Thyroid gland (tissue), 4 donors: ENCODE results near the gene BTBD19. TPM values are rescaled to one million over a fixed set of nuclear protein-coding genes. Genes with fewer than 3 reads are reported as not detected.
"Not testable (repeated sequence)": the region's sequence is repeated elsewhere in the genome, so short reads cannot be mapped to it uniquely, and the experiment has no call there.

ENCODE experiments used
- DNase-seq, 2 donors: peaks; one replicate each; pipeline ENCODE4 v3.0.0-alpha.2; 2019
- H3K27ac ChIP-seq, 3 donors: fragments of 200-600 bp; sonication (generic); 1 replicate in 2 of 3; 2 replicates in 1 of 3; pipeline ENCODE4 v1.5.1; 2016 to 2019; ENCODE audit warnings: mild to moderate bottlenecking in 1 of 3, moderate library complexity in 1 of 3
- H3K27me3 ChIP-seq: fragments of 200-600 bp; sonication (generic); one replicate; pipeline ENCODE4 v1.5.1; 2019
- H3K36me3 ChIP-seq, 2 donors: fragments of 200-600 bp; sonication (generic); one replicate each; pipeline ENCODE4 v1.5.1; 2016 to 2019
- H3K4me1 ChIP-seq, 2 donors: fragments of 200-600 bp; sonication (generic); one replicate each; pipeline ENCODE4 v1.5.1; 2017 to 2019
- H3K4me3 ChIP-seq, 3 donors: fragments of 200-600 bp; sonication (generic); replicated peaks in 1 of 3; 1 replicate in 2 of 3; 2 replicates in 1 of 3; pipeline ENCODE4 v1.5.1; 2016; ENCODE audit warnings: mild to moderate bottlenecking in 1 of 3
- H3K9me3 ChIP-seq: fragments of 200-600 bp; sonication (generic); one replicate; pipeline ENCODE4 v1.5.1; 2017
- POLR2A ChIP-seq, 2 donors: fragments of 450-650 bp; IDR thresholded peaks; one replicate each; pipeline ENCODE4 v1.6.1; 2017; ENCODE audit warnings: antibody characterized with exemption in 2 of 2, mild to moderate bottlenecking in 2 of 2, moderate library complexity in 1 of 2
- WGBS, 2 donors: methylation state at CpG; one replicate each; pipeline ENCODE4 v1.1.5; 2017; 5-methylcytosine and 5-hydroxymethylcytosine counted together
- intact Hi-C: fragments of 100-400 bp; cut with DNase I; formaldehyde crosslinking; loops from one replicate; pipeline ENCODE4 v1.15.1; 2023
- total RNA-seq, 4 donors: library from RNA; depleted of rRNA; stranded (reverse); fragments of >200 nt; gene quantifications; one replicate each; pipeline ENCODE4 v1.2.3, GENCODE V29; 2016
- TF ChIP-seq, protein P1 (sequence below), 6 experiments: fragments of 200-600 bp in 3 of 6; fragments of 450-650 bp in 3 of 6; sonication (generic) in 3 of 6; IDR thresholded peaks; one replicate each; pipeline ENCODE4 v1.5.1; 2016 to 2019; ENCODE audit warnings: antibody characterized with exemption in 6 of 6, mild to moderate bottlenecking in 2 of 6, inconsistent platforms in 1 of 6, moderate library complexity in 1 of 6

The BTBD19 gene
- total RNA-seq, 4 donors from 2014 or later: 7.3 to 14.9 (median 9.2) TPM

DNA sequence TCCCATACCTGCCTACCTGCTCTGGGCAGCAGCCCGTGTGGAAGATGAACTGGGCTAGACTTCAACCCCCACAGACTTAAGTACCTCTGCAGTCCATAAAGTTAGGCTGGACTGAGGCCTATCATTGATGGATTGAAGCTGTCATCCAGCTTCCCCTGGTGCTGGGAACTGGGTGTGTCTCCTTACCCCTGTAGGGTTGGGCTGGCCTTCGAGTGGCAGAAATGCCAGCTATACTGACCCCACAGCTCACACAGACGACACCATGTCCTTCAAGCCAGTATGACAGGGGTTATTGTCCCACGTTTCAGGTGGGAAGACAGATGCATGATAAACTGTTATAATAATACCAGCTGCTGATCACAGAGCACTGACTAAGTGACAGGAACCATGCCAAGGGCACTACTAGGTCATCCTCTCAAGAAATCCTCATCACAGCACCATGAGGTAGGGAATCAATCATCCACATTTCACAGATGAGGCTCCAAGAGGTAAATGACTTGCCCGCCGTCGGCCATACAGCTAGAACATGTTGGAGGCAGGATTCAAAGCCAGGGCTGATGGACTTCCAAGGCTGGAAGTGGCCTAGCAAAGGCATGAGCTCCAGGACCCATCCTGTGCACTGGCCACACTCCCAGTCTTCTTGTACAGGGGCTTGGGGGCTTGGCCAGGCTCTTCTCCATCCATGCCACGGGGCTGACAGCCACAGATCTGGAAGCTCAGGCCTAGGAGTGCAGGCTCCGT, 20.0 kb upstream of the BTBD19 start, which contains the start of gene BEST4:
Gene BEST4, minus strand, starts transcription at position 51 of the 741 bp plus-strand sequence. CDS start 465 bp downstream, outside the sequence.
- no peak within 1 kb of the TSS for H3K27ac ChIP-seq
- no peaks in the 10 kb centered on the region for H3K27me3 ChIP-seq
- peaks cover 18 to 34% of the 10 kb centered on the region in 2 donors for H3K4me1 ChIP-seq
- H3K4me3 ChIP-seq: no peak within 1 kb of the TSS
- TF ChIP-seq, protein P1, sequence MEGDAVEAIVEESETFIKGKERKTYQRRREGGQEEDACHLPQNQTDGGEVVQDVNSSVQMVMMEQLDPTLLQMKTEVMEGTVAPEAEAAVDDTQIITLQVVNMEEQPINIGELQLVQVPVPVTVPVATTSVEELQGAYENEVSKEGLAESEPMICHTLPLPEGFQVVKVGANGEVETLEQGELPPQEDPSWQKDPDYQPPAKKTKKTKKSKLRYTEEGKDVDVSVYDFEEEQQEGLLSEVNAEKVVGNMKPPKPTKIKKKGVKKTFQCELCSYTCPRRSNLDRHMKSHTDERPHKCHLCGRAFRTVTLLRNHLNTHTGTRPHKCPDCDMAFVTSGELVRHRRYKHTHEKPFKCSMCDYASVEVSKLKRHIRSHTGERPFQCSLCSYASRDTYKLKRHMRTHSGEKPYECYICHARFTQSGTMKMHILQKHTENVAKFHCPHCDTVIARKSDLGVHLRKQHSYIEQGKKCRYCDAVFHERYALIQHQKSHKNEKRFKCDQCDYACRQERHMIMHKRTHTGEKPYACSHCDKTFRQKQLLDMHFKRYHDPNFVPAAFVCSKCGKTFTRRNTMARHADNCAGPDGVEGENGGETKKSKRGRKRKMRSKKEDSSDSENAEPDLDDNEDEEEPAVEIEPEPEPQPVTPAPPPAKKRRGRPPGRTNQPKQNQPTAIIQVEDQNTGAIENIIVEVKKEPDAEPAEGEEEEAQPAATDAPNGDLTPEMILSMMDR (IDR thresholded peaks at IDR 0.05): no peak
- TF ChIP-seq POLR2A (IDR thresholded peaks at IDR 0.05): no peak
- intact Hi-C loops: loop anchor here (5.0 to 10.0 kb wide), 2 partner anchors 49 to 63 kb away; no protein-coding TSS in a partner anchor
- DNase-seq: no peak
- WGBS, 2 donors: 88 to 90% methylated on average over 6 to 9 of the region's 9 CpGs
- H3K9me3 ChIP-seq: no peaks in the 10 kb centered on the region
- no peaks in the 10 kb centered on the region for H3K36me3 ChIP-seq

DNA sequence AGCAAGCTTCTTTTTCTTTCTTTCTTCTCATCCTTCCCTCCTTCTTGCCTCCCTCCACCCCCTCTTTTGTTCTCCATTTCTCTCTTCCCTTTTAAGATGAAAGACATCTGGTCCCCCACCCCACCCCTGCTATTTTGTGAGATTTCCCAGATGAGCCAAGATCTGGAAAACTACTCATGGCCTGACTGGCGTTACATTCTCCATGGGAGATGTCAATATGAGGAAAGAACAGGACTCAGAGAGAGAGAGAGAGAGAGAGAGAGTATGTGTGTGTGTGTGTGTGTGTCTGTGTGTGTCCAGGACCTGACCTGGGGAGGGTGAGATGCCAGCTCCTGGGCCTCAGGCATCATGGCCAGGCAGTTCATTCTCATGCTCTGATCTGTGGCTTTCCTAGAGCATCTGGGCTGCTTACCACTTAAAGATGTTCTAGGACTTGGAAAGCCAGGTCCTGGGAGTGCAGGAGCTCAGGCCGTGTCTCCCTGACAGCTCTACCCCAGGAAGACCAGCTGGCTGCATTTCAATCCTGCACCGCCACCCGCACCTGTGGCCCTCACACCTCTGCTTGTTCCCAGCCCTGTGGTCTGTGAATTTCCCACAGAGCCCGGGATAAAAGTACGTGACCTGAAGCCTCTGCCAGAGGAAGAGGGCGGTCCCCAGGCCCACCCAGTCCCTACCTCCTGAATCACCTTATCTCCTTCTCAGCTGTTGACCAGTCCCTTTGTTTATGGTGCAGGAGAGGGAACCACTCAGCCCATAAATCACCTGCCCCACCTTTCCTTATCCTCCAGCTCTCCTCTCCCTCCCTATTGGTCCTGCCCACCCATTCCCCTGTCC, 17.1 kb upstream of the BTBD19 start:
- WGBS, 2 donors: 72 to 80% methylated on average over 7 of the region's 7 CpGs
- intact Hi-C loops: no loop called here

DNA sequence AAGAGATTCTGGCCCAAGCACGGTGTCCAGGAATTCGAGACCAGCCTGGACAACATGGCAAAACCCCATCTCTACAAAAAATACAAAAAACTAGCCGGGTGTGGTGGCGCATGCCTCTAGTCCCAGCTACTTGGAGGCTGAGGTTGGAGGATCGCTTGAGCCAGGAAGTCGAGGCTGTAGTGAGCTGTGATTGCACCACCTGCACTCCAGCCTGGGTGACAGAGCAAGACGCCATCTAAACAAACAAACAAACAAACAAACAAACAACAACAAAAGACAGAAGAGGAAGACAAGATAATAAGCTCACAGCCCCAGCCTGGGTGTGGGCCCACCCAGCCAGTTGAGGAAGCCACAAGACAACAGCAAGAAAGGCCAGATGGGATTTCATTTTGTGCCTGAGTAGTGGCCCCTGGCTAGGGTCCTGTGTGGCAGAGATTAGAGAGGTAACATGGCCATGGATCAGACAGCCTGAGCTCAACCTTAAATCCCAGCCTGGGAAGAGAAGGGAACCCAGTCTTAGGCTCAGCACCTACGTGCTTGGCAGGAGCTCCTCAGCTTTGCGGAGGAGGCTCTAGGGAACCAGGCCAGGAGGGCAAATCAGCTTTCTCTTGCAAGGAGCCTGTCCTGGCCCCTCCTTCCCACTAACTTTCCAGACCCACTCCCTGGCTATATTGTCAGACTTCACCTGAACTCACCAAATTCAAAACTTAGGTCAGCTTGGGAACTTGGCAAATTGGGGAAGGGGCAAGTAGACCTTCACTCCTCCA, 15.4 kb upstream of the BTBD19 start:
- H3K4me3 ChIP-seq: no peak overlapping the region
- H3K27ac ChIP-seq: peak overlapping the region; percentile 33 to 52 (median 49)
- H3K9me3 ChIP-seq: no peaks in the 10 kb centered on the region
- intact Hi-C loops: no loop called here
- DNase-seq: peak; percentile 8 to 41
- WGBS, 2 donors: 83 to 89% methylated on average over 9 of the region's 9 CpGs
- no peak for TF ChIP-seq POLR2A (IDR thresholded peaks at IDR 0.05)
- TF ChIP-seq, protein P1 (IDR thresholded peaks at IDR 0.05): no peak
- H3K36me3 ChIP-seq: no peaks in the 10 kb centered on the region
- H3K27me3 ChIP-seq: no peaks in the 10 kb centered on the region
- peaks cover 0 to 9% of the 10 kb centered on the region in 2 donors for H3K4me1 ChIP-seq

More for the DNA sequence above, 17.1 kb upstream of the BTBD19 start:
- Histone ChIP-seq H3K27me3 (no peaks in the 10 kb centered on the region), H3K9me3 (no peaks in the 10 kb centered on the region), H3K27ac (no peak overlapping the region), H3K36me3 (no peaks in the 10 kb centered on the region), H3K4me1 (peaks cover 0 to 14% of the 10 kb centered on the region in 2 donors), H3K4me3 (no peak overlapping the region)
- no peak for TF ChIP-seq POLR2A (IDR thresholded peaks at IDR 0.05)
- TF ChIP-seq, protein P1 (IDR thresholded peaks at IDR 0.05): no peak
- no peak for DNase-seq

DNA sequence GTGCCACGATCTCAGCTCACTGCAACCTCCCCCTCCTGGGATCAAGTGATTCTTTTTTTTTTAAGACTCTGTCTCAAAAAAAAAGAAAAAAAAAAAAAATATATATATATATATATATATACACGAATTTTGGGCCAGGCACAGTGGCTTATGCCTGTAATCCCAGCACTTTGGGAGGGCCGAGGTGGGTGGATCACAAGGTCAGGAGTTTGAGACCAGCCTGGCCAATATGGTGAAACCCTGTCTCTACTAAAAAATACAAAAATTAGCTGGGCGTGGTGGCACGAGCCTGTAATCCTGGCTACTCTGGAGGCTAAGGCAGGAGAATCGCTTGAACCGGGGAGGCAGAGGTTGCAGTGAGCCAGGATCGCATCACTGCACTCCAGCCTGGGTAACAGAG, 10.4 kb upstream of the BTBD19 start:
- intact Hi-C loops, H3K4me3 ChIP-seq, H3K9me3 ChIP-seq, H3K27ac ChIP-seq, H3K27me3 ChIP-seq, H3K36me3 ChIP-seq: not testable (repeated sequence)
- 83 to 84% methylated on average over 8 of the region's 8 CpGs for WGBS, 2 donors
- H3K4me1 ChIP-seq: peaks cover 9 to 33% of the 10 kb centered on the region in 2 donors
- DNase-seq: peak in 1 of 2 donors; percentile 2
